Measurements from ENCODE around the gene ATP6V1B1.
A peak's percentile ranks its signal among the peaks of the same experiment; 100 is the strongest.

Gene ATP6V1B1

DNA sequence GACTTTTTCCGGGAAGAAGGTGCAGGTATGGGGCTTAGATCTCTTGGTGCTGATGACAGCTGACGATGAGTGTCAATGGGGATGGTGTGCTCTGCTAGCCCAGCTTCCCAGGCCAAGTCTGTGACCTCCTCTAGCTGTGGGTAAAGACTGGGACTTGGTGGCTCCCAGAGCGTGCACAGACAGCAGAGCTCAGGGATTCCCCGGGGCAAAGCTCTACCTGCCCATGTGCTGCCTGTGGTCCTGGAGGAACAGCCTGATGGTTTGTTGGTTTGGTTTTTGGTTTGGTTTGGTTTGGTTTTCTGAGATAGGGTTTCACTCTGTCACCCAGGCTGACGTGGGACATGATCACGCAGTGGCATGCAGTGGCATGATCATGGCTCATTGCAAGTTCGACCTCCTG, 19.2 kb downstream of the ATP6V1B1 start:
- no peak for TF ChIP-seq CEBPB (IDR thresholded peaks at IDR 0.05)
- TF ChIP-seq USF1 (IDR thresholded peaks at IDR 0.05) = no peak
- TF ChIP-seq MAX (IDR thresholded peaks at IDR 0.05) = no peak
- no peak for TF ChIP-seq NFIC (IDR thresholded peaks at IDR 0.05)
- no peak for TF ChIP-seq FOXM1 (IDR thresholded peaks at IDR 0.05; ENCODE audit: borderline replicate concordance, low read depth)
- TF ChIP-seq TAF1 (IDR thresholded peaks at IDR 0.05; ENCODE audit: low read depth) = no peak

DNA sequence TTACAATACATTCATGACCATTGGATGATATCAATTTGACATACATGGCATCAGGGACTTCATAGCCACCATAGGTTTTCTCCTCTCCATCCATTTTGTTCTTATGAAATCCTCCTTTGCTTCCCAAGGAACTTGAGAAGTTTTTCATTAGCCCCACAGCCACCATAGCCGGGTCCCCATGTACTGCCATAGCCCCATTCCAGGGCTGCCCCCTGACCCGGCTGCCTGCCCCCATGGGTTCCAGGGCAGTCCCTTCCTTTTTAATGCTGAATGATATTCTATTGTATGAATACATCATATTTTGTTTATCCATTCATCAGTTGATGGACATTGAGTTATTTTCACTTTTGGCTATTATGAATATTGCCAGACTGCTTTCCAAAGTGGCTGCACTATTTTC, 20.4 kb downstream of the ATP6V1B1 start:
- TF ChIP-seq TCF12 (IDR thresholded peaks at IDR 0.05; ENCODE audit: low read depth) (no peak), MAX (IDR thresholded peaks at IDR 0.05) (no peak), TAF1 (IDR thresholded peaks at IDR 0.05; ENCODE audit: low read depth) (no peak), EP300 (IDR thresholded peaks at IDR 0.05; ENCODE audit: borderline replicate concordance) (no peak), CEBPB (IDR thresholded peaks at IDR 0.05) (no peak), FOXM1 (IDR thresholded peaks at IDR 0.05; ENCODE audit: borderline replicate concordance, low read depth) (no peak), NFIC (IDR thresholded peaks at IDR 0.05) (no peak)

DNA sequence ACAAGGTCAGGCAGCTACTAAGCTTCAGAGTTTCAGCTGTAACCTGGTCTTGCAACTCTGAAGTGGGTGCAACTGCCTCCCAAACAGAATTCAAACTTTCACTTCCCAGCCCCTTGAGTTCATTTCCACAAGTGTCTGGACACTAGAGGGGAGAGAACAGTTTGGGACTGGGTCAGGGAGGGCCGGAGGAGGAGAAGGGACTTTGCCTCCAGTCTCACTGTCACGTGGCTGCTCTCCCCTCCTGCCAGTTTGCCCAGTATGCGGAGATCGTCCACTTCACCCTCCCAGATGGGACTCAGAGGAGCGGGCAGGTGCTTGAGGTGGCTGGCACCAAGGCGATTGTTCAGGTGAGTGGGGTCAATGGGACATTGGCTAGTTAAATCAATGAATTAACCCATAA, 22.1 kb downstream of the ATP6V1B1 start:
- TF ChIP-seq NFIC (IDR thresholded peaks at IDR 0.05) = no peak
- no peak for TF ChIP-seq TAF1 (IDR thresholded peaks at IDR 0.05; ENCODE audit: low read depth)
- TF ChIP-seq CREB1 (IDR thresholded peaks at IDR 0.05; ENCODE audit: low read depth) = no peak
- TF ChIP-seq EP300 (IDR thresholded peaks at IDR 0.05; ENCODE audit: borderline replicate concordance) = no peak
- no peak for TF ChIP-seq CEBPB (IDR thresholded peaks at IDR 0.05)
- no peak for TF ChIP-seq EGR1 (IDR thresholded peaks at IDR 0.05)
- TF ChIP-seq FOXM1 (IDR thresholded peaks at IDR 0.05; ENCODE audit: borderline replicate concordance, low read depth) = no peak
- no peak for TF ChIP-seq YY1 (IDR thresholded peaks at IDR 0.05; ENCODE audit: low read depth)
- no peak for TF ChIP-seq USF1 (IDR thresholded peaks at IDR 0.05)
- TF ChIP-seq TCF12 (IDR thresholded peaks at IDR 0.05; ENCODE audit: low read depth) = no peak
- no peak for TF ChIP-seq ZBTB7A (IDR thresholded peaks at IDR 0.05; ENCODE audit: low read depth)
- no peak for TF ChIP-seq TEAD4 (IDR thresholded peaks at IDR 0.05)
- TF ChIP-seq RAD21 (IDR thresholded peaks at IDR 0.05; ENCODE audit: low read depth) = no peak
- no peak for TF ChIP-seq REST (IDR thresholded peaks at IDR 0.05; ENCODE audit: low read depth)
- no peak for TF ChIP-seq MAX (IDR thresholded peaks at IDR 0.05)

DNA sequence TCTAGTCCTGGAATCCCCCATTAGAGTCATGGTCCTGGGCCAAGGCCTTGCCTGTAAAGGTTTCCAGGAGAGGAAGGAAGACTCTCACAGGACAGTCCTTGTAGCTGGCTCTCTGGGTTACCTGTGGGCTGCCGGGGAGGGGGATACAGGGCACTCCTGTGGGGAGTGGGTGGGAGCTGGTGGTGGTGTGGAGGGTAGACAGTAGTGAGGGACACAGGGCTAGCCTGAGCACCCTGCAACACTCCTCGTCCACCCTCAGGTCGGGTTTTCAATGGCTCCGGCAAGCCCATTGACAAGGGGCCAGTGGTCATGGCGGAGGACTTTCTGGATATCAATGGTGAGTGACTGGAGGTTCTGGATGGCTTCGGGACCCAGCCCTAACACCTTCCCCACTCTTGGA, 23.1 kb downstream of the ATP6V1B1 start:
- TF ChIP-seq TAF1 (IDR thresholded peaks at IDR 0.05; ENCODE audit: low read depth) = no peak
- no peak for TF ChIP-seq YY1 (IDR thresholded peaks at IDR 0.05; ENCODE audit: low read depth)
- TF ChIP-seq REST (IDR thresholded peaks at IDR 0.05; ENCODE audit: low read depth) = no peak
- TF ChIP-seq RAD21 (IDR thresholded peaks at IDR 0.05; ENCODE audit: low read depth) = no peak
- no peak for TF ChIP-seq FOXM1 (IDR thresholded peaks at IDR 0.05; ENCODE audit: borderline replicate concordance, low read depth)
- no peak for TF ChIP-seq MAX (IDR thresholded peaks at IDR 0.05)
- no peak for TF ChIP-seq USF1 (IDR thresholded peaks at IDR 0.05)
- TF ChIP-seq TCF12 (IDR thresholded peaks at IDR 0.05; ENCODE audit: low read depth) = no peak
- no peak for TF ChIP-seq CEBPB (IDR thresholded peaks at IDR 0.05)
- TF ChIP-seq EP300 (IDR thresholded peaks at IDR 0.05; ENCODE audit: borderline replicate concordance) = no peak
- TF ChIP-seq CREB1 (IDR thresholded peaks at IDR 0.05; ENCODE audit: low read depth) = no peak
- TF ChIP-seq NFIC (IDR thresholded peaks at IDR 0.05) = no peak
- no peak for TF ChIP-seq TEAD4 (IDR thresholded peaks at IDR 0.05)

GRCh38 chr2:70959271-70959761, 23.6 kb downstream of the ATP6V1B1 start:
- TF ChIP-seq REST (IDR thresholded peaks at IDR 0.05; ENCODE audit: low read depth) (peak; percentile 61; the same call in 1 of the 2 replicates), TCF12 (IDR thresholded peaks at IDR 0.05; ENCODE audit: low read depth) (no peak)
